Progenitor cell of endocrine pancreas (in vitro differentiated cells): ENCODE measurements around the gene NCAPG2. TPM values are rescaled to one million over a fixed set of nuclear protein-coding genes. Genes with fewer than 3 reads are reported as not detected.

ENCODE experiments used
- DNase-seq: peaks from one replicate; pipeline ENCODE4 v3.0.0; 2021; ENCODE audit warnings: low spot score; ENCODE audit not compliant: unreplicated experiment
- H3K27ac Mint-ChIP-seq: 2 replicates; pipeline ENCODE4 v1.8.0; 2021; ENCODE audit warnings: mild to moderate bottlenecking, moderate library complexity, mixed read lengths
- H3K27me3 Mint-ChIP-seq: 2 replicates; pipeline ENCODE4 v1.8.0; 2021; ENCODE audit warnings: mixed read lengths
- H3K36me3 Mint-ChIP-seq: 2 replicates; pipeline ENCODE4 v1.8.0; 2022; ENCODE audit warnings: mixed read lengths; ENCODE audit not compliant: insufficient read depth
- H3K4me1 Mint-ChIP-seq: 2 replicates; pipeline ENCODE4 v1.8.0; 2021; ENCODE audit warnings: low read depth, mixed read lengths
- H3K4me3 Mint-ChIP-seq: 2 replicates; pipeline ENCODE4 v1.8.0; 2021; ENCODE audit warnings: low read depth, mild to moderate bottlenecking, moderate library complexity, mixed read lengths
- H3K9me3 Mint-ChIP-seq: 2 replicates; pipeline ENCODE4 v1.8.0; 2021; ENCODE audit warnings: low read depth, mixed read lengths
- total RNA-seq: library from RNA; stranded (reverse); gene quantifications from 2 replicates; pipeline ENCODE4 v1.2.1, GENCODE V29; 2021
- TF ChIP-seq, protein P1 (sequence below): fragments of 200-600 bp; sonication (generic); IDR thresholded peaks from one replicate; pipeline ENCODE4 v1.5.0; 2021; ENCODE audit warnings: antibody characterized with exemption, mild to moderate bottlenecking; ENCODE audit not compliant: unreplicated experiment

The NCAPG2 gene
- total RNA-seq, 1 donor from 2014 or later: 28.3 TPM

GRCh38 chr7:158613481-158613880, 91.1 kb downstream of the NCAPG2 start:
- no peaks in the 10 kb centered on the region for H3K27me3 Mint-ChIP-seq
- TF ChIP-seq, protein P1, sequence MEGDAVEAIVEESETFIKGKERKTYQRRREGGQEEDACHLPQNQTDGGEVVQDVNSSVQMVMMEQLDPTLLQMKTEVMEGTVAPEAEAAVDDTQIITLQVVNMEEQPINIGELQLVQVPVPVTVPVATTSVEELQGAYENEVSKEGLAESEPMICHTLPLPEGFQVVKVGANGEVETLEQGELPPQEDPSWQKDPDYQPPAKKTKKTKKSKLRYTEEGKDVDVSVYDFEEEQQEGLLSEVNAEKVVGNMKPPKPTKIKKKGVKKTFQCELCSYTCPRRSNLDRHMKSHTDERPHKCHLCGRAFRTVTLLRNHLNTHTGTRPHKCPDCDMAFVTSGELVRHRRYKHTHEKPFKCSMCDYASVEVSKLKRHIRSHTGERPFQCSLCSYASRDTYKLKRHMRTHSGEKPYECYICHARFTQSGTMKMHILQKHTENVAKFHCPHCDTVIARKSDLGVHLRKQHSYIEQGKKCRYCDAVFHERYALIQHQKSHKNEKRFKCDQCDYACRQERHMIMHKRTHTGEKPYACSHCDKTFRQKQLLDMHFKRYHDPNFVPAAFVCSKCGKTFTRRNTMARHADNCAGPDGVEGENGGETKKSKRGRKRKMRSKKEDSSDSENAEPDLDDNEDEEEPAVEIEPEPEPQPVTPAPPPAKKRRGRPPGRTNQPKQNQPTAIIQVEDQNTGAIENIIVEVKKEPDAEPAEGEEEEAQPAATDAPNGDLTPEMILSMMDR: no peak
- H3K27ac Mint-ChIP-seq: no peak overlapping the region
- no peaks in the 10 kb centered on the region for H3K9me3 Mint-ChIP-seq
- DNase-seq: no peak
- H3K36me3 Mint-ChIP-seq: peaks cover 2% of the 10 kb centered on the region
- H3K4me3 Mint-ChIP-seq: no peak overlapping the region
- no peaks in the 10 kb centered on the region for H3K4me1 Mint-ChIP-seq

DNA sequence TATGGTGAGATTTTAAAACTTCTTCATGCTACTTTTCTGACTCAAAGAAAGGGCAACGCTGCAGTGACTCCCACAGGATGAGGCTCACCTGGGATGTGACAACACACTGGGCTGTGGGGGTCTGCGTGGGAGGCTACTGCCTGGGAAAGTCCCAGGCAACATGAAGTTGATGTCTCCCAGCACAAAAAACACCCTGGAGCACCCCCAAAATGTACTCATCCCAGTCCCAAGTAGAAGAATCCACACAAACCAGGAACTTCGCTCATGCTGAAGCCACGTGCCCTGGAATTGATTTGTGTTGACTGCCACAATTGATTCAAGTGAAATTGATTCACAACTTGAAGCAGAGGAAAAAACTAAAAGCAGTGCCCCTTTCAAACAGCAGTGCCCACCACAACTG, 92.1 kb downstream of the NCAPG2 start:
- Mint-ChIP-seq H3K4me3 (no peak overlapping the region), H3K27me3 (no peaks in the 10 kb centered on the region), H3K4me1 (no peaks in the 10 kb centered on the region), H3K27ac (peak overlapping the region; percentile 3), H3K36me3 (no peaks in the 10 kb centered on the region), H3K9me3 (no peaks in the 10 kb centered on the region)
- TF ChIP-seq, protein P1: no peak
- DNase-seq: no peak

- Mint-ChIP-seq H3K27ac (no peak overlapping the region), H3K36me3 (no peaks in the 10 kb centered on the region), H3K9me3 (no peaks in the 10 kb centered on the region), H3K4me3 (no peak overlapping the region), H3K27me3 (no peaks in the 10 kb centered on the region), H3K4me1 (no peaks in the 10 kb centered on the region)
- no peak for DNase-seq
- TF ChIP-seq, protein P1: no peak
These were observed 93.1 kb downstream of the NCAPG2 start for GRCh38 chr7:158611541-158611940.

- Mint-ChIP-seq H3K4me1 (no peaks in the 10 kb centered on the region), H3K27me3 (no peaks in the 10 kb centered on the region), H3K27ac (no peak overlapping the region), H3K36me3 (no peaks in the 10 kb centered on the region), H3K4me3 (no peak overlapping the region), H3K9me3 (no peaks in the 10 kb centered on the region)
- DNase-seq: no peak
- TF ChIP-seq, protein P1: no peak
These were observed 95.2 kb downstream of the NCAPG2 start for GRCh38 chr7:158609313-158609974.

GRCh38 chr7:158607563-158607962, 97.0 kb downstream of the NCAPG2 start:
- no peaks in the 10 kb centered on the region for H3K4me1 Mint-ChIP-seq
- H3K36me3 Mint-ChIP-seq: no peaks in the 10 kb centered on the region
- TF ChIP-seq, protein P1: no peak
- DNase-seq: no peak
- no peak overlapping the region for H3K4me3 Mint-ChIP-seq
- H3K27me3 Mint-ChIP-seq: no peaks in the 10 kb centered on the region
- no peaks in the 10 kb centered on the region for H3K9me3 Mint-ChIP-seq
- H3K27ac Mint-ChIP-seq: no peak overlapping the region
